HFFc6 (cell line): ENCODE measurements around the gene UAP1. TPM values are rescaled to one million over a fixed set of nuclear protein-coding genes. Genes with fewer than 3 reads are reported as not detected.

ENCODE experiments used
- DNase-seq: peaks from one replicate; pipeline ENCODE4 v3.0.0-alpha.2; 2018
- H3K27ac Mint-ChIP-seq: 2 replicates; pipeline ENCODE4 v1.8.0; 2020; ENCODE audit warnings: mild to moderate bottlenecking, mixed read lengths
- H3K27me3 Mint-ChIP-seq: 2 replicates; pipeline ENCODE4 v1.8.0; 2021; ENCODE audit warnings: mild to moderate bottlenecking, moderate library complexity, mixed read lengths; ENCODE audit not compliant: insufficient read depth
- H3K36me3 Mint-ChIP-seq: 2 replicates; pipeline ENCODE4 v1.8.0; 2021; ENCODE audit warnings: low read depth, mixed read lengths
- H3K4me1 Mint-ChIP-seq: 2 replicates; pipeline ENCODE4 v1.8.0; 2020; ENCODE audit warnings: low read depth, mixed read lengths
- H3K4me3 Mint-ChIP-seq: 2 replicates; pipeline ENCODE4 v1.8.0; 2020; ENCODE audit warnings: mild to moderate bottlenecking, moderate library complexity, mixed read lengths
- H3K9me3 Mint-ChIP-seq: 2 replicates; pipeline ENCODE4 v1.8.0; 2020; ENCODE audit warnings: mild to moderate bottlenecking, mixed read lengths
- CTCF ChIP-seq: fragments of 200-600 bp; sonication (generic); IDR thresholded peaks from 2 replicates; pipeline ENCODE4 v1.5.0; 2021; ENCODE audit warnings: antibody characterized with exemption, mild to moderate bottlenecking
- total RNA-seq, 6 experiments: library from RNA; stranded (reverse); fragmentation: NEBNext Ultra II Directional; extraction: Animal tissue kit (Norgen Biotek cat#: 25700); gene quantifications; 2 replicates in 1 of 6; 3 replicates in 5 of 6; pipeline ENCODE4 v1.2.3, GENCODE V29; 2021

The UAP1 gene
- total RNA-seq, 6 experiments from 2014 or later = 105 to 192 (median 117) TPM

GRCh38 chr1:162587347-162587746 lies 25.8 kb downstream of the UAP1 start:
- Mint-ChIP-seq H3K27ac (no peak overlapping the region), H3K4me1 (peaks cover 14% of the 10 kb centered on the region), H3K4me3 (no peak overlapping the region), H3K9me3 (no peaks in the 10 kb centered on the region), H3K36me3 (peaks cover 20% of the 10 kb centered on the region), H3K27me3 (no peaks in the 10 kb centered on the region; the same call in 1 of the 2 replicates)
- DNase-seq = no peak
- TF ChIP-seq CTCF = no peak

GRCh38 chr1:162587761-162588260 lies 26.3 kb downstream of the UAP1 start:
- DNase-seq = no peak
- H3K27ac Mint-ChIP-seq = no peak overlapping the region
- no peak overlapping the region for H3K4me3 Mint-ChIP-seq
- no peaks in the 10 kb centered on the region for H3K9me3 Mint-ChIP-seq
- H3K27me3 Mint-ChIP-seq = no peaks in the 10 kb centered on the region; the same call in 1 of the 2 replicates
- peaks cover 25% of the 10 kb centered on the region for H3K36me3 Mint-ChIP-seq
- peaks cover 14% of the 10 kb centered on the region for H3K4me1 Mint-ChIP-seq
- TF ChIP-seq CTCF = no peak

GRCh38 chr1:162590101-162590500 lies 28.6 kb downstream of the UAP1 start:
- Mint-ChIP-seq H3K36me3 (peaks cover 35% of the 10 kb centered on the region), H3K4me3 (no peak overlapping the region), H3K27me3 (peaks cover 1% of the 10 kb centered on the region), H3K27ac (peak overlapping the region; percentile 16), H3K4me1 (peaks cover 6% of the 10 kb centered on the region), H3K9me3 (no peaks in the 10 kb centered on the region)
- TF ChIP-seq CTCF = no peak
- no peak for DNase-seq

- Mint-ChIP-seq H3K4me1 (peaks cover 6% of the 10 kb centered on the region), H3K27me3 (peaks cover 1% of the 10 kb centered on the region), H3K27ac (peak overlapping the region; percentile 16), H3K4me3 (no peak overlapping the region), H3K9me3 (no peaks in the 10 kb centered on the region), H3K36me3 (peaks cover 39% of the 10 kb centered on the region)
- no peak for DNase-seq
- TF ChIP-seq CTCF = no peak
Observed at GRCh38 chr1:162590686-162591085, 29.2 kb downstream of the UAP1 start.

GRCh38 chr1:162596514-162597170 lies 35.1 kb downstream of the UAP1 start:
- peak overlapping the region; percentile 42; the same call in 1 of the 2 replicates for H3K27ac Mint-ChIP-seq
- peaks cover 45% of the 10 kb centered on the region for H3K36me3 Mint-ChIP-seq
- no peak for TF ChIP-seq CTCF
- H3K9me3 Mint-ChIP-seq = no peaks in the 10 kb centered on the region
- no peak overlapping the region for H3K4me3 Mint-ChIP-seq
- H3K4me1 Mint-ChIP-seq = no peaks in the 10 kb centered on the region
- no peak for DNase-seq
- H3K27me3 Mint-ChIP-seq = peaks cover 1% of the 10 kb centered on the region; the same call in 1 of the 2 replicates
